CD14-positive monocyte (primary cell): ENCODE results near the gene CNTN1. TPM values are rescaled to one million over a fixed set of nuclear protein-coding genes. Genes with fewer than 3 reads are reported as not detected.

ENCODE experiments used
- DNase-seq, 3 donors: peaks; one replicate each; pipeline ENCODE4 v3.0.0-alpha.2; 2011 to 2022
- H2AFZ ChIP-seq: 2 replicates; pipeline ENCODE4 v1.6.0; 2012; ENCODE audit warnings: mild to moderate bottlenecking, low read depth, low read length, inconsistent platforms; ENCODE audit not compliant: insufficient read depth, poor library complexity, severe bottlenecking
- H3K27ac ChIP-seq, 2 donors: 1 replicate in 1 of 2; 2 replicates in 1 of 2; pipeline ENCODE4 v1.5.1; 2012 to 2013; ENCODE audit warnings: low read length in 2 of 2, control low read depth in 1 of 2, inconsistent platforms in 1 of 2, low read depth in 1 of 2, mild to moderate bottlenecking in 1 of 2
- H3K27me3 ChIP-seq, 2 donors: one replicate each; pipeline versions ENCODE4 v1.6.0 to v1.6.1; 2011 to 2013; ENCODE audit warnings: low read length in 2 of 2; ENCODE audit not compliant: control insufficient read depth in 2 of 2, insufficient read depth in 2 of 2
- H3K36me3 ChIP-seq, 2 donors: replicated peaks in 1 of 2; 1 replicate in 1 of 2; 2 replicates in 1 of 2; pipeline versions ENCODE4 v1.5.1 to v1.6.1; 2012 to 2013; ENCODE audit warnings: low read length in 2 of 2, control low read depth in 1 of 2, inconsistent platforms in 1 of 2, mild to moderate bottlenecking in 1 of 2; ENCODE audit not compliant: insufficient read depth in 2 of 2, control insufficient read depth in 1 of 2
- H3K4me1 ChIP-seq, 2 donors: 1 replicate in 1 of 2; 2 replicates in 1 of 2; pipeline versions ENCODE4 v1.5.1 to v1.6.1; 2012 to 2013; ENCODE audit warnings: low read length in 2 of 2, control low read depth in 1 of 2, inconsistent platforms in 1 of 2, mild to moderate bottlenecking in 1 of 2, moderate library complexity in 1 of 2; ENCODE audit not compliant: insufficient read depth in 2 of 2, control insufficient read depth in 1 of 2
- H3K4me2 ChIP-seq: replicated peaks from 2 replicates; pipeline ENCODE3; 2012; ENCODE audit warnings: low read length, moderate library complexity, mild to moderate bottlenecking; ENCODE audit not compliant: poor library complexity, severe bottlenecking; ENCODE audit errors: extremely low read depth
- H3K4me3 ChIP-seq, 3 experiments: fragments of 200-600 bp in 1 of 3; sonication (generic) in 1 of 3; replicated peaks in 1 of 3; 1 replicate in 2 of 3; 2 replicates in 1 of 3; pipeline ENCODE4 v1.5.1; 2011 to 2013; ENCODE audit warnings: low read length in 3 of 3, mild to moderate bottlenecking in 3 of 3, control low read depth in 2 of 3, low read depth in 2 of 3, inconsistent platforms in 1 of 3, moderate library complexity in 1 of 3
- H3K79me2 ChIP-seq: 2 replicates; pipeline ENCODE4 v1.6.0; 2012; ENCODE audit warnings: mild to moderate bottlenecking, control low read depth, inconsistent platforms, low read length, moderate library complexity; ENCODE audit not compliant: insufficient read depth
- H3K9ac ChIP-seq: 2 replicates; pipeline ENCODE4 v1.6.0; 2017; ENCODE audit warnings: low read length, mild to moderate bottlenecking; ENCODE audit not compliant: insufficient read depth, poor library complexity, severe bottlenecking
- H3K9me3 ChIP-seq, 2 donors: replicated peaks in 1 of 2; 1 replicate in 1 of 2; 2 replicates in 1 of 2; pipeline versions ENCODE4 v1.5.1 to v1.6.1; 2012 to 2013; ENCODE audit warnings: low read length in 2 of 2, control low read depth in 1 of 2; ENCODE audit not compliant: control insufficient read depth in 1 of 2, insufficient read depth in 1 of 2
- H4K20me1 ChIP-seq: 2 replicates; pipeline ENCODE4 v1.6.0; 2012; ENCODE audit warnings: mild to moderate bottlenecking, low read length, control low read depth, moderate library complexity; ENCODE audit not compliant: insufficient read depth
- H3K27ac Mint-ChIP-seq, 7 donors: one replicate each; pipeline ENCODE4 v1.8.0; 2020; ENCODE audit warnings: mild to moderate bottlenecking in 7 of 7, mixed read lengths in 7 of 7, moderate library complexity in 6 of 7, inconsistent platforms in 2 of 7
- H3K27me3 Mint-ChIP-seq, 3 donors: one replicate each; pipeline ENCODE4 v1.8.0; 2021 to 2022; ENCODE audit warnings: low read depth in 3 of 3, mild to moderate bottlenecking in 3 of 3, mixed read lengths in 3 of 3, moderate library complexity in 3 of 3, inconsistent platforms in 1 of 3
- H3K36me3 Mint-ChIP-seq, 2 donors: one replicate each; pipeline ENCODE4 v1.8.0; 2020; ENCODE audit warnings: mixed read lengths in 2 of 2, inconsistent platforms in 1 of 2, mild to moderate bottlenecking in 1 of 2
- H3K4me1 Mint-ChIP-seq: one replicate; pipeline ENCODE4 v1.8.0; 2020; ENCODE audit warnings: mild to moderate bottlenecking, mixed read lengths
- H3K4me3 Mint-ChIP-seq, 2 donors: one replicate each; pipeline ENCODE4 v1.8.0; 2020; ENCODE audit warnings: mild to moderate bottlenecking in 2 of 2, mixed read lengths in 2 of 2, moderate library complexity in 1 of 2
- H3K9me3 Mint-ChIP-seq, 7 donors: one replicate each; pipeline ENCODE4 v1.8.0; 2020 to 2022; ENCODE audit warnings: mixed read lengths in 7 of 7, mild to moderate bottlenecking in 6 of 7, moderate library complexity in 6 of 7, inconsistent platforms in 2 of 7
- WGBS: methylation state at CpG from one replicate; pipeline ENCODE4 v1.1.5; 2013; ENCODE audit warnings: missing lambda C conversion rate; ENCODE audit not compliant: insufficient coverage; 5-methylcytosine and 5-hydroxymethylcytosine counted together
- intact Hi-C, 2 donors: fragments of 100-400 bp; cut with micrococcal nuclease; formaldehyde crosslinking; loops; one replicate each; pipeline versions ENCODE4 v1.15.0 to v1.15.1; 2023
- polyA plus RNA-seq, 3 donors: library from polyadenylated mRNA; depleted of rRNA in 1 of 3; unstranded in 2 of 3; stranded (reverse) in 1 of 3; fragments of 300-500 nt in 2 of 3; fragments of >200 nt in 1 of 3; fragmentation: Illumina TruSeq in 2 of 3; gene quantifications; 1 replicate in 2 of 3; 2 replicates in 1 of 3; pipeline ENCODE4 v1.2.3, GENCODE V29; 2012 to 2021
- TF ChIP-seq, protein P1 (sequence below): fragments of 200-600 bp; IDR thresholded peaks from one replicate; pipeline ENCODE4 v1.8.0; 2022; ENCODE audit warnings: antibody characterized with exemption, mild to moderate bottlenecking

The CNTN1 gene
- polyA plus RNA-seq, 3 donors: not detected

DNA sequence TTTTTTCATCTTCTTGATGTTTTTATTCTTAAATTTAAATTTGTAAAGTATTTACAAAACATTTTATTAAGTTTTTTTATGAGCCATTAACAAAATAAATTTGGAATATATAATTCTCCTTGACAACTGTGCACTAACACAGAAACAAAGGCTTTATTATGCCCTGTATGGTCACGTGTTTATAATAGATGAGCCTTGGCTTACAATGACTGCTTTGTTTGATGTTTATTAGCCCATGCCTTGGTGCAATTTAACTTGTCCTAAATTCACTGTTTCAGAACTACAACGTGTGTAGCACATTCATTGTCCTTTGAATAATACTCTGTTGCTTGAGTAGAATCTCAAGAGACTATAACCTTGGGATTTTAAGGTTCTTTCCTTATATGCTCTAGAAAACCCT lies 59.8 kb downstream of the CNTN1 start:
- no peak overlapping the region for H3K9ac ChIP-seq
- no CpG with 5 or more reads among the region's 2 CpGs for WGBS
- no peak overlapping the region for H3K4me2 ChIP-seq
- no peaks in the 10 kb centered on the region for H3K36me3 ChIP-seq
- TF ChIP-seq, protein P1, sequence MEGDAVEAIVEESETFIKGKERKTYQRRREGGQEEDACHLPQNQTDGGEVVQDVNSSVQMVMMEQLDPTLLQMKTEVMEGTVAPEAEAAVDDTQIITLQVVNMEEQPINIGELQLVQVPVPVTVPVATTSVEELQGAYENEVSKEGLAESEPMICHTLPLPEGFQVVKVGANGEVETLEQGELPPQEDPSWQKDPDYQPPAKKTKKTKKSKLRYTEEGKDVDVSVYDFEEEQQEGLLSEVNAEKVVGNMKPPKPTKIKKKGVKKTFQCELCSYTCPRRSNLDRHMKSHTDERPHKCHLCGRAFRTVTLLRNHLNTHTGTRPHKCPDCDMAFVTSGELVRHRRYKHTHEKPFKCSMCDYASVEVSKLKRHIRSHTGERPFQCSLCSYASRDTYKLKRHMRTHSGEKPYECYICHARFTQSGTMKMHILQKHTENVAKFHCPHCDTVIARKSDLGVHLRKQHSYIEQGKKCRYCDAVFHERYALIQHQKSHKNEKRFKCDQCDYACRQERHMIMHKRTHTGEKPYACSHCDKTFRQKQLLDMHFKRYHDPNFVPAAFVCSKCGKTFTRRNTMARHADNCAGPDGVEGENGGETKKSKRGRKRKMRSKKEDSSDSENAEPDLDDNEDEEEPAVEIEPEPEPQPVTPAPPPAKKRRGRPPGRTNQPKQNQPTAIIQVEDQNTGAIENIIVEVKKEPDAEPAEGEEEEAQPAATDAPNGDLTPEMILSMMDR: no peak
- H3K4me1 Mint-ChIP-seq: no peaks in the 10 kb centered on the region
- H2AFZ ChIP-seq: no peak overlapping the region
- peaks cover 0 to 2% (median 2%) of the 10 kb centered on the region in 3 donors for H3K27me3 Mint-ChIP-seq
- no peak overlapping the region for H3K27ac Mint-ChIP-seq
- H3K79me2 ChIP-seq: no peaks in the 10 kb centered on the region
- intact Hi-C loops: no loop called here
- no peaks in the 10 kb centered on the region for H3K36me3 Mint-ChIP-seq
- peaks cover 0 to 4% (median 0%) of the 10 kb centered on the region in 7 donors for H3K9me3 Mint-ChIP-seq
- no peaks in the 10 kb centered on the region for H3K9me3 ChIP-seq
- no peak for DNase-seq
- no peak overlapping the region for H3K4me3 ChIP-seq
- no peaks in the 10 kb centered on the region for H3K4me1 ChIP-seq
- H4K20me1 ChIP-seq: no peaks in the 10 kb centered on the region
- H3K27me3 ChIP-seq: no peaks in the 10 kb centered on the region
- H3K4me3 Mint-ChIP-seq: no peak overlapping the region
- no peak overlapping the region for H3K27ac ChIP-seq

- no peak overlapping the region for H3K4me3 Mint-ChIP-seq
- Histone ChIP-seq H3K4me1 (no peaks in the 10 kb centered on the region), H2AFZ (no peak overlapping the region), H3K36me3 (no peaks in the 10 kb centered on the region), H3K4me3 (no peak overlapping the region), H3K9me3 (no peaks in the 10 kb centered on the region), H3K79me2 (no peaks in the 10 kb centered on the region), H3K27me3 (no peaks in the 10 kb centered on the region), H3K27ac (no peak overlapping the region), H3K9ac (no peak overlapping the region), H3K4me2 (no peak overlapping the region), H4K20me1 (no peaks in the 10 kb centered on the region)
- no peak for DNase-seq
- H3K9me3 Mint-ChIP-seq: peaks cover under 1 to 6% (median 2%) of the 10 kb centered on the region in 7 donors
- no peaks in the 10 kb centered on the region for H3K4me1 Mint-ChIP-seq
- no peak overlapping the region for H3K27ac Mint-ChIP-seq
- H3K27me3 Mint-ChIP-seq: peaks cover 0 to 5% (median 3%) of the 10 kb centered on the region in 3 donors
- no peaks in the 10 kb centered on the region for H3K36me3 Mint-ChIP-seq
- intact Hi-C loops: no loop called here
- TF ChIP-seq, protein P1: no peak
Measured at GRCh38 chr12:40760821-40761220, 68.6 kb downstream of the CNTN1 start.
